Right atrium auricular region (tissue), 2 donors: ENCODE results near the gene ALDH18A1. TPM values are rescaled to one million over a fixed set of nuclear protein-coding genes. Genes with fewer than 3 reads are reported as not detected.

Experiments
- DNase-seq: peaks from one replicate; pipeline ENCODE4 v3.0.0-alpha.2; 2019; ENCODE audit warnings: low spot score
- H3K27ac ChIP-seq, 2 donors: fragments of 200-600 bp; sonication (generic); 1 replicate in 1 of 2; 2 replicates in 1 of 2; pipeline ENCODE4 v1.5.1; 2016 to 2019
- H3K27me3 ChIP-seq, 2 donors: fragments of 200-600 bp; sonication (generic); one replicate each; pipeline versions ENCODE4 v1.5.1 to v1.6.0; 2017 to 2019
- H3K36me3 ChIP-seq: fragments of 200-600 bp; sonication (generic); one replicate; pipeline ENCODE4 v1.5.1; 2016
- H3K4me1 ChIP-seq, 2 donors: fragments of 200-600 bp; sonication (generic); one replicate each; pipeline versions ENCODE4 v1.5.1 to v1.6.0; 2017 to 2019
- H3K4me3 ChIP-seq, 2 donors: fragments of 200-600 bp; sonication (generic); 1 replicate in 1 of 2; 2 replicates in 1 of 2; pipeline ENCODE4 v1.5.1; 2017 to 2019; ENCODE audit warnings: mild to moderate bottlenecking in 1 of 2, moderate library complexity in 1 of 2
- H3K9me3 ChIP-seq, 2 donors: fragments of 200-600 bp; sonication (generic); one replicate each; pipeline ENCODE4 v1.5.1; 2019
- CTCF ChIP-seq, 2 donors: fragments of 200-600 bp; sonication (generic); IDR thresholded peaks; one replicate each; pipeline ENCODE4 v1.5.1; 2019; ENCODE audit warnings: antibody characterized with exemption in 2 of 2
- total RNA-seq, 2 donors: library from RNA; depleted of rRNA; stranded (reverse); fragments of >200 nt; gene quantifications; one replicate each; pipeline ENCODE4 v1.1.0, GENCODE V29; 2016

The ALDH18A1 gene
- total RNA-seq, 2 donors from 2014 or later = 13.7 to 17.6 TPM

- H3K4me3 ChIP-seq = peak overlapping the region in 1 of 2 donors; percentile 76
- H3K27me3 ChIP-seq = no peaks in the 10 kb centered on the region
- H3K4me1 ChIP-seq = peaks cover 0 to 11% of the 10 kb centered on the region in 2 donors
- no peaks in the 10 kb centered on the region for H3K9me3 ChIP-seq
- no peak for DNase-seq
- no peak for TF ChIP-seq CTCF (IDR thresholded peaks at IDR 0.05)
- H3K27ac ChIP-seq = no peak overlapping the region
- peaks cover 6% of the 10 kb centered on the region for H3K36me3 ChIP-seq
Measured at GRCh38 chr10:95657250-95657649, 739 bp upstream of the ALDH18A1 start.

GRCh38 chr10:95655571-95656290, 780 bp downstream of the ALDH18A1 start:
- Histone ChIP-seq H3K4me1 (peaks cover 0 to 11% of the 10 kb centered on the region in 2 donors), H3K9me3 (no peaks in the 10 kb centered on the region), H3K4me3 (peak overlapping the region; percentile 76 to 93), H3K36me3 (peaks cover 18% of the 10 kb centered on the region), H3K27ac (peak overlapping the region; percentile 73 to 76), H3K27me3 (no peaks in the 10 kb centered on the region)
- no peak for TF ChIP-seq CTCF (IDR thresholded peaks at IDR 0.05)
- no peak for DNase-seq

- no peak for DNase-seq
- Histone ChIP-seq H3K9me3 (no peaks in the 10 kb centered on the region), H3K27ac (no peak overlapping the region), H3K4me1 (peaks cover 0 to 11% of the 10 kb centered on the region in 2 donors), H3K36me3 (peaks cover 18% of the 10 kb centered on the region), H3K4me3 (no peak overlapping the region), H3K27me3 (no peaks in the 10 kb centered on the region)
- no peak for TF ChIP-seq CTCF (IDR thresholded peaks at IDR 0.05)
Measured at GRCh38 chr10:95653895-95654294, 2.6 kb downstream of the ALDH18A1 start.

GRCh38 chr10:95651346-95652060, 5.0 kb downstream of the ALDH18A1 start:
- Histone ChIP-seq H3K27me3 (no peaks in the 10 kb centered on the region), H3K4me3 (no peak overlapping the region), H3K27ac (no peak overlapping the region), H3K36me3 (peaks cover 18% of the 10 kb centered on the region), H3K4me1 (peaks cover 0 to 7% of the 10 kb centered on the region in 2 donors), H3K9me3 (no peaks in the 10 kb centered on the region)
- TF ChIP-seq CTCF (IDR thresholded peaks at IDR 0.05) = no peak
- DNase-seq = no peak

GRCh38 chr10:95650232-95650631, 6.3 kb downstream of the ALDH18A1 start:
- Histone ChIP-seq H3K36me3 (peaks cover 22% of the 10 kb centered on the region), H3K27me3 (no peaks in the 10 kb centered on the region), H3K9me3 (no peaks in the 10 kb centered on the region), H3K4me1 (no peaks in the 10 kb centered on the region), H3K4me3 (no peak overlapping the region), H3K27ac (no peak overlapping the region)
- no peak for TF ChIP-seq CTCF (IDR thresholded peaks at IDR 0.05)
- DNase-seq = no peak
